Dendritic cell treated with granulocyte-macrophage colony-stimulating factor and Interleukin-4, amounts not matched to agents 40 ng/mL and 50 ng/mL, for 4 days (primary cell): ENCODE measurements around the gene BTBD3.

Experiments used
- H3K27ac Mint-ChIP-seq: one replicate; pipeline ENCODE4 v1.8.0; 2022; ENCODE audit warnings: mild to moderate bottlenecking, mixed read lengths
- H3K27me3 Mint-ChIP-seq: one replicate; pipeline ENCODE4 v1.8.0; 2022; ENCODE audit warnings: mild to moderate bottlenecking, mixed read lengths
- H3K36me3 Mint-ChIP-seq: one replicate; pipeline ENCODE4 v1.8.0; 2022; ENCODE audit warnings: low read depth, mixed read lengths
- H3K4me1 Mint-ChIP-seq: one replicate; pipeline ENCODE4 v1.8.0; 2022; ENCODE audit warnings: low read depth, mixed read lengths
- H3K4me3 Mint-ChIP-seq: one replicate; pipeline ENCODE4 v1.8.0; 2022; ENCODE audit warnings: mild to moderate bottlenecking, moderate library complexity, mixed read lengths
- H3K9me3 Mint-ChIP-seq: one replicate; pipeline ENCODE4 v1.8.0; 2022; ENCODE audit warnings: mixed read lengths
- intact Hi-C: fragments of 100-400 bp; cut with micrococcal nuclease; formaldehyde crosslinking; loops from one replicate; pipeline ENCODE4 v1.15.0; 2022

The BTBD3 gene

DNA sequence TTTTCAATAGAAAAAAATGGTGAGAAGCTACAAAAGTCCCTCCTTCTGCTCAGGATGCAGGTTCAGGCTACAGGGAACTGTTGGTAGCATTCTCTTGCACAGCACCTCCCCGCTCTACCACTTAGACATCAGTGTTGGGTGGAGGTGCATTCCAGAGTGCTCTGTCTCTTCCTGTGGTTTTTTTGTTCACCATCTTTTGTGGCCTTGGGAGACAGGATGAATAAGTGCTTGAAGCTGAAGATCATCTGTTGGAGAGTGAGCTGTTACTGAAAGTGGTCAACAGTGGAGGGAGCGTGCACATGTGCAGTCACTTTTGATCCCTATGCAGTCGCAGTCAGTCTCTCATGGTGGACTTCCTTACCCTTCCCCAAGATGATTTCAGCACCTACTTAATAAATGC is 16.6 kb upstream of the BTBD3 start:
- peaks cover 23% of the 10 kb centered on the region for H3K36me3 Mint-ChIP-seq
- H3K27me3 Mint-ChIP-seq = no peaks in the 10 kb centered on the region
- no peak overlapping the region for H3K27ac Mint-ChIP-seq
- peaks cover 11% of the 10 kb centered on the region for H3K9me3 Mint-ChIP-seq
- intact Hi-C loops = no loop called here
- peaks cover 9% of the 10 kb centered on the region for H3K4me1 Mint-ChIP-seq
- H3K4me3 Mint-ChIP-seq = no peak overlapping the region

- intact Hi-C loops = no loop called here
- no peak overlapping the region for H3K4me3 Mint-ChIP-seq
- H3K27me3 Mint-ChIP-seq = no peaks in the 10 kb centered on the region
- H3K4me1 Mint-ChIP-seq = peaks cover 9% of the 10 kb centered on the region
- peaks cover 11% of the 10 kb centered on the region for H3K9me3 Mint-ChIP-seq
- H3K27ac Mint-ChIP-seq = no peak overlapping the region
- peaks cover 23% of the 10 kb centered on the region for H3K36me3 Mint-ChIP-seq
Observed at GRCh38 chr20:11902285-11902697, 15.4 kb upstream of the BTBD3 start.

DNA sequence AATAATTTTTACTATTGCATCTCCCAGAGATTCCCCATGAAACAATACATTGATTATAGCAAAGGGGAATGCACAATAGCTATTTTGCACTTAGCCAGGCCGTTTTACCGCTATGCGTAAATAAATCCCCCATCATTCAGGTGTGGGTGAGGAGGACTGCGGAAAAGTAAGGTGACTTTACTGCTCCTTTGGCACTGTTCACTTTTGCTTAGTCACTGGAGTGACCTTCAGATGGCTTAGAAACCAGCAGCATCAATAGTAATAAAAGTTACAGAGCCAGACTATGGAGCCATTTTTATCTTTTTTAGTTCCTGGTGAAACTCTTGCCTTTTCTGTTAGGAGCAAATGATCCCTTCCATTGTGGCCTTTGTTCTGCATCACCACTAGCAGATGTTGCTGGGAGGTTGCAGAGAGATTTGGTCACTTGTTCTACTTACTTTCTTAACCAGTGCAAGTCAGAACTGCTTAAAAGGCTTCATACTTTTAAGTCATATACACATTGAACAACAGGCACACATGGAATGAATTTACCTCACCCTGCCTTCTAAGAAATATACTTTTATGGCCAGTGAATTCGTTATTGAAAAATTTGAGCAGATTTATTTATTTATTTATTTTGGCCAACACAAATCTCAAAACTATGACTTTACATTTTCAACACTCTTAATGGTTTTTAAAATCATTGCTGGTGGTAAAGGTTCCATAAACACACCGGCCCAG is 12.1 kb upstream of the BTBD3 start:
- Mint-ChIP-seq H3K9me3 (peaks cover 11% of the 10 kb centered on the region), H3K4me3 (no peak overlapping the region), H3K27me3 (no peaks in the 10 kb centered on the region), H3K27ac (no peak overlapping the region), H3K36me3 (peaks cover 16% of the 10 kb centered on the region), H3K4me1 (peaks cover 9% of the 10 kb centered on the region)
- intact Hi-C loops = no loop called here

- Mint-ChIP-seq H3K27ac (no peak overlapping the region), H3K4me1 (peaks cover 9% of the 10 kb centered on the region), H3K9me3 (peaks cover 11% of the 10 kb centered on the region), H3K4me3 (no peak overlapping the region), H3K27me3 (no peaks in the 10 kb centered on the region), H3K36me3 (peaks cover 10% of the 10 kb centered on the region)
- intact Hi-C loops = no loop called here
Observed at GRCh38 chr20:11906626-11907480, 10.8 kb upstream of the BTBD3 start.

GRCh38 chr20:11907621-11908020 is 10.1 kb upstream of the BTBD3 start:
- Mint-ChIP-seq H3K4me3 (no peak overlapping the region), H3K4me1 (peaks cover 5% of the 10 kb centered on the region), H3K36me3 (peaks cover 10% of the 10 kb centered on the region), H3K27ac (no peak overlapping the region), H3K27me3 (no peaks in the 10 kb centered on the region), H3K9me3 (peaks cover 11% of the 10 kb centered on the region)
- intact Hi-C loops = no loop called here

DNA sequence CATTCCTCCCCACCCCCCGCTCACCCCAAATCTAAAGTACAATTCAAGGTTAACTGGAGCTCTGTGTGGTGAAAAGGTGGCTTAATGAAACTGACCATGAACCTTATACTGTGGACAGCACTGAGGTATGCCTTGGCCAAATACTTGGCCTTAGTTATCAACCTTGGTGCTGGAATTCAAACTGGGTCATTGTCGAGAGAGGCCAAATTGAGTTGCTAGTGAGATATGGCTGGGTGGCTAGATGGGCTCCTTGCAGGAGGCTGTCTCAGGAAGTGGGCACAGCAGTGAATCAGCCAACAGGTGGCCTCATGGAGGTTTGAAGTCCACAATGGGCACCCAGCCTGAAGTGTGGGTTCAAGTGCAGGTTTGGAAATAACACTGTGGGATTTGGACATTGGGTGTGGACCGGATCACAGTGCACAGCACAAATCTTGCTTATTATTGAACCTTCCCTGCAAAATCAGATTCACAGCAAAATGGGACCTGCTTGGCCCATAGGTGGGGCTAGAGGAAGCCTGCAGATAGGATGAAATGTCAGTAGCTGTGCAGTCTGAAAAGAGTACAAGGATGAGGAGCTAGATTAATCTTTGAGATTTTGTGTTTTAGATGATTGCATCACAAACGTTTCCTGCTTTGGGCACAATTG is 5.6 kb upstream of the BTBD3 start:
- Mint-ChIP-seq H3K27me3 (no peaks in the 10 kb centered on the region), H3K4me1 (no peaks in the 10 kb centered on the region), H3K4me3 (no peak overlapping the region), H3K27ac (no peak overlapping the region), H3K36me3 (no peaks in the 10 kb centered on the region), H3K9me3 (no peaks in the 10 kb centered on the region)
- intact Hi-C loops = no loop called here

DNA sequence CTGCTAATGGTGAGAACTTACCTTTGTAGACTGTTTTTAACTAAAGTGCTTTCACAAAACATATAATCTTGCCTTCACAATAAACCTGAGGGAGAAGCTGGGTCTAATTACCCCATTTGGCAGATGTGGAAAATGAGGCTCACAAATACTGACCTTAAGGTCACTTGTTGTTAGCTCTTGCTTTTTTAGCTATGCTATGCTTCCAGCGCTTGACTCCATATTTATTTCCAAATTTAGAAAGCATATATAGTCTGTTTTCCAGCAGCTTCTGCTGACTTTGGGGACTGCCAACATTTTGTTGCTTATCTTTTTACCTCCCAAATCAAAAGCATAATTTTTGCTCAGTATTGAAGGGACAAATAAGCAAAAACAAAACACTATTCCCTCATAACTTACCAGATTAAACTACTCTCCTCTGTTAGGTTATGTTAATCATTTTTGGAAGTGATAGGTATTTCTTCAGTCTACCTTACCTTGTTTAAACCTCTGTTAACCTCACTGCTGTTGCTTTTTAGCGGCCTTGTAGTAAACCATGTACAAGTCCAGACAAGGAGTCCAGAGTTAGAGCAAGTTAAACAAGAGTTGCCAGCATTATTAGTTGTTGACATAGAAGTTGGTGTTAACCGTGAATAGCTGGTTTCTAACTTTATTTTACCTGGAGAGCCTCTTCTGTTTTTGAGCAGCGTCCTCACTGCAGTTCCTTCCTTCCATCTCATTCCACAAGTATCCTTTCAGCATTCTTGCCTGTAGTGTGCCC is 4.9 kb upstream of the BTBD3 start:
- intact Hi-C loops = no loop called here
- no peak overlapping the region for H3K4me3 Mint-ChIP-seq
- H3K27me3 Mint-ChIP-seq = no peaks in the 10 kb centered on the region
- H3K36me3 Mint-ChIP-seq = no peaks in the 10 kb centered on the region
- H3K27ac Mint-ChIP-seq = no peak overlapping the region
- no peaks in the 10 kb centered on the region for H3K9me3 Mint-ChIP-seq
- H3K4me1 Mint-ChIP-seq = peaks cover 3% of the 10 kb centered on the region

GRCh38 chr20:11918391-11918845 is 725 bp downstream of the BTBD3 start:
- intact Hi-C loops = no loop called here
- no peaks in the 10 kb centered on the region for H3K27me3 Mint-ChIP-seq

DNA sequence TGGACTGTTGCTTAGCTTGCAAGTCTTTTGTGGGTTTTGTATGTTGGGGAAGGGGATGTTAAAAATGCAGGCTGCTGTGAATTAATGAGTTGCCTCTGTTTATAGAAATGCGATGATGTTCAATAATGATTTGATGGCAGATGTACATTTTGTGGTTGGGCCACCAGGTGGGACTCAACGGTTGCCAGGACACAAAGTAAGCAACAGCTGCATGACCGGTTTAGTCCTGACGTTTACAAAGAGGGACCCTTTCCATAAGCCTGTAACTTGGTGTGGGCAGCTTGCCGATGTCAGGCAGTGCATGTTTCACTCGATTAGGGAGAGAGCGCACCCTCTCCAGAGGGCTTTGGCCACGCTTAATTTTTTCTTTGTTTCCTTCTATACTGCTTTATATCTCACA is 1.3 kb downstream of the BTBD3 start:
- intact Hi-C loops = no loop called here
- peaks cover 17% of the 10 kb centered on the region for H3K4me1 Mint-ChIP-seq

More at GRCh38 chr20:11918391-11918845, 725 bp downstream of the BTBD3 start:
- Mint-ChIP-seq H3K36me3 (peaks cover 20% of the 10 kb centered on the region), H3K9me3 (no peaks in the 10 kb centered on the region), H3K4me1 (peaks cover 17% of the 10 kb centered on the region), H3K4me3 (peak overlapping the region; percentile 48), H3K27ac (no peak overlapping the region)

DNA sequence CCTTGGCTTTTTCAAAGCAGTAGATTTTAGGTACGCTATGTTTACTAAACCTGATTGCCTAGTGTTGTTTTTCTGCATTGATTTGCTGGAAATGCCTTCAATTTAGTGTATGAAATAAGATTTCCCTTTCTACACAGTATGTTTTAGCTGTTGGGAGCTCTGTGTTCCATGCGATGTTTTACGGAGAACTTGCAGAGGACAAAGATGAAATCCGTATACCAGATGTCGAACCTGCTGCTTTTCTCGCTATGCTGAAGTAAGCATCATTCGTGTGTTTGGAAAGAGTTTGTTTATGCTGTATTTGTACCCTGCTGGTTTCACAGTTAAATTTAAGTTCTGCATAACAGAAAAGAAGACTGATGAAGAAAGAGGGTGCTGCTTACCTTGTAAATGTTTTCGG is 1.9 kb downstream of the BTBD3 start:
- no peaks in the 10 kb centered on the region for H3K9me3 Mint-ChIP-seq
- H3K4me3 Mint-ChIP-seq = no peak overlapping the region
- intact Hi-C loops = no loop called here
- no peak overlapping the region for H3K27ac Mint-ChIP-seq
- peaks cover 25% of the 10 kb centered on the region for H3K36me3 Mint-ChIP-seq
- H3K4me1 Mint-ChIP-seq = peaks cover 17% of the 10 kb centered on the region
- no peaks in the 10 kb centered on the region for H3K27me3 Mint-ChIP-seq

More for the DNA sequence above, 1.3 kb downstream of the BTBD3 start:
- H3K27ac Mint-ChIP-seq = no peak overlapping the region
- H3K4me3 Mint-ChIP-seq = no peak overlapping the region
- no peaks in the 10 kb centered on the region for H3K27me3 Mint-ChIP-seq
- no peaks in the 10 kb centered on the region for H3K9me3 Mint-ChIP-seq
- peaks cover 25% of the 10 kb centered on the region for H3K36me3 Mint-ChIP-seq

DNA sequence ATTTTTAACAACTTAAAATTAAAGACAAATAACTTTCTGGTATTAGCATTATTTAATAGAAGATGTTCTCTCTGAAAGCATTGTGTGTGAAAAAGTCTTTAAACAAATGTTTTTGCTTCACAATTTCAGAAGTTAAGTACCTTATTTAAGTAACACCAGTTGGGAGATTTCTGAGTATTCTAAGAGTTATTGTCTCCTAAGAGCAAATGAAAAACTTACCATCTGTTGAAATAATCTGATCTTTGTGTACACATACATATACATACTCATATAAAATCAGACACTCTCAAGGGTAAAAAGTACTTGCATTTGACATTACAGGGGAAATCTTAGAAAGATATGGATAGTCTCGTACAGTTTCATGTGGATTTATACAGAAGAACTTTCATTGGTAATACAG is 2.4 kb downstream of the BTBD3 start:
- H3K27ac Mint-ChIP-seq = no peak overlapping the region
- H3K9me3 Mint-ChIP-seq = no peaks in the 10 kb centered on the region
- H3K4me3 Mint-ChIP-seq = no peak overlapping the region
- peaks cover 17% of the 10 kb centered on the region for H3K4me1 Mint-ChIP-seq
- intact Hi-C loops = no loop called here
- H3K36me3 Mint-ChIP-seq = peaks cover 27% of the 10 kb centered on the region
- H3K27me3 Mint-ChIP-seq = no peaks in the 10 kb centered on the region

GRCh38 chr20:11921321-11921720 is 3.6 kb downstream of the BTBD3 start:
- Mint-ChIP-seq H3K27ac (no peak overlapping the region), H3K27me3 (no peaks in the 10 kb centered on the region), H3K4me1 (peaks cover 17% of the 10 kb centered on the region), H3K9me3 (no peaks in the 10 kb centered on the region), H3K36me3 (peaks cover 32% of the 10 kb centered on the region), H3K4me3 (no peak overlapping the region)
- intact Hi-C loops = no loop called here

DNA sequence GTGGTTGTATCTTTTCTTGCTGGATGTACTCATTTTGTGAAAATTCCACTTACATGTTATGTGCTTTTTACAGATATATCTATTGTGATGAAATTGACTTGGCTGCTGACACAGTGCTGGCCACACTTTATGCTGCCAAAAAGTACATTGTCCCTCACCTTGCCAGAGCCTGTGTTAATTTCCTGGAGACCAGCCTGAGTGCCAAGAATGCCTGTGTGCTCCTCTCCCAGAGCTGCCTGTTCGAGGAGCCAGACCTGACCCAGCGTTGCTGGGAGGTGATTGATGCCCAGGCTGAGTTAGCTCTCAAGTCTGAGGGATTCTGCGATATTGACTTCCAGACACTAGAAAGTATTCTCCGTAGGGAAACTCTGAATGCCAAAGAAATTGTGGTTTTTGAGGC is 4.9 kb downstream of the BTBD3 start:
- peaks cover 17% of the 10 kb centered on the region for H3K4me1 Mint-ChIP-seq
- intact Hi-C loops = no loop called here
- peaks cover 39% of the 10 kb centered on the region for H3K36me3 Mint-ChIP-seq
- no peak overlapping the region for H3K4me3 Mint-ChIP-seq
- H3K27me3 Mint-ChIP-seq = no peaks in the 10 kb centered on the region
- H3K9me3 Mint-ChIP-seq = no peaks in the 10 kb centered on the region
- no peak overlapping the region for H3K27ac Mint-ChIP-seq
